Right kidney (tissue), 9 donors: ENCODE results near the gene LCN1.

ENCODE experiments used
- DNase-seq: peaks from one replicate; pipeline ENCODE4 v3.0.0-alpha.2; 2016
- long read RNA-seq, 8 donors: transcript quantifications; one replicate each; lab custom pipeline, GENCODE V29; 2026

LCN1 gene
- long read RNA-seq, donor 1 = 0 reads
- long read RNA-seq, donor 2 = 0 reads
- long read RNA-seq, donor 3 = 0 reads
- long read RNA-seq, donor 4 = 0 reads
- long read RNA-seq, donor 5 = 0 reads
- long read RNA-seq, donor 6 = 0 reads
- long read RNA-seq, donor 7 = 0 reads
- long read RNA-seq, donor 8 = 0 reads

GRCh38 chr9:135520916-135521607 lies at the start of gene LCN1:
Gene LCN1, plus strand, starts transcription at chr9:135521440. Its CDS starts 58 bp downstream, at chr9:135521498.
- no peak for DNase-seq

GRCh38 chr9:135471791-135472640 lies 49.2 kb upstream of the LCN1 start:
- peak; percentile 66 for DNase-seq

- no peak for DNase-seq
Measured at GRCh38 chr9:135473972-135474543, 47.2 kb upstream of the LCN1 start.

- peak; percentile 35 for DNase-seq
Measured at GRCh38 chr9:135474915-135475314, 46.3 kb upstream of the LCN1 start.

- no peak for DNase-seq
Measured at GRCh38 chr9:135476561-135477355, 44.5 kb upstream of the LCN1 start.

GRCh38 chr9:135478191-135478590 lies 43.0 kb upstream of the LCN1 start:
- DNase-seq = no peak

GRCh38 chr9:135478829-135479468 lies 42.3 kb upstream of the LCN1 start:
- peak; percentile 70 for DNase-seq

GRCh38 chr9:135479469-135480052 lies 41.7 kb upstream of the LCN1 start, which contains the start of gene PPP1R26:
Gene PPP1R26, plus strand, starts transcription at chr9:135479782. Its CDS starts 4,729 bp downstream, at chr9:135484511.
- DNase-seq = no peak

- peak; percentile 77 for DNase-seq
Measured at GRCh38 chr9:135480071-135480939, 40.9 kb upstream of the LCN1 start.

GRCh38 chr9:135480940-135481310 lies 40.3 kb upstream of the LCN1 start:
- DNase-seq = no peak

- no peak for DNase-seq
Measured at GRCh38 chr9:135482015-135482754, 39.1 kb upstream of the LCN1 start.

- no peak for DNase-seq
Measured at GRCh38 chr9:135484460-135485277, 36.6 kb upstream of the LCN1 start.

GRCh38 chr9:135485385-135485784 lies 35.9 kb upstream of the LCN1 start:
- DNase-seq = no peak

- no peak for DNase-seq
Measured at GRCh38 chr9:135485832-135486231, 35.4 kb upstream of the LCN1 start.

GRCh38 chr9:135486267-135487065 lies 34.8 kb upstream of the LCN1 start:
- DNase-seq = no peak

- DNase-seq = no peak
Measured at GRCh38 chr9:135487281-135488012, 33.8 kb upstream of the LCN1 start.

GRCh38 chr9:135488013-135488330 lies 33.3 kb upstream of the LCN1 start:
- DNase-seq = no peak
